BE2C (cell line): ENCODE data around the gene ERICH6.

Source experiments
- DNase-seq: peaks from one replicate; pipeline ENCODE4 v3.0.0-alpha.2; 2020
- H3K27me3 ChIP-seq: fragments of 250-450 bp; sonication (Bioruptor Pico); 2 replicates; pipeline ENCODE4 v1.5.1; 2020; ENCODE audit warnings: mild to moderate bottlenecking
- H3K36me3 ChIP-seq: fragments of 250-450 bp; sonication (Bioruptor Pico); 2 replicates; pipeline ENCODE4 v1.5.1; 2020; ENCODE audit warnings: mild to moderate bottlenecking
- H3K4me1 ChIP-seq: fragments of 250-450 bp; sonication (Bioruptor Pico); 2 replicates; pipeline ENCODE4 v1.5.1; 2020
- H3K4me3 ChIP-seq: 2 replicates; pipeline ENCODE4 v1.5.1; 2011; ENCODE audit warnings: low read depth, low read length
- H3K9me3 ChIP-seq: fragments of 250-450 bp; sonication (Bioruptor Pico); 2 replicates; pipeline ENCODE4 v1.5.1; 2020
- CTCF ChIP-seq: IDR thresholded peaks from 2 replicates; pipeline ENCODE4 v1.5.1; 2012; ENCODE audit warnings: mild to moderate bottlenecking, low read depth, low read length

Gene ERICH6

GRCh38 chr3:150609988-150610387 lies 93.7 kb downstream of the ERICH6 start:
- no peak for DNase-seq
- Histone ChIP-seq H3K27me3 (no peaks in the 10 kb centered on the region), H3K4me3 (no peak overlapping the region), H3K4me1 (peaks cover 9% of the 10 kb centered on the region; the same call in 1 of the 2 replicates), H3K36me3 (peaks cover 14% of the 10 kb centered on the region), H3K9me3 (no peaks in the 10 kb centered on the region)
- no peak for TF ChIP-seq CTCF
